Peyer's patch (tissue), 4 donors: ENCODE data around the gene ADGRF1.

Source experiments
- CTCF ChIP-seq, 6 experiments: fragments of 450-650 bp in 4 of 6; fragments of 200-600 bp in 2 of 6; sonication (generic) in 1 of 6; IDR thresholded peaks; one replicate each; pipeline ENCODE4 v1.5.1; 2017 to 2019; ENCODE audit warnings: antibody characterized with exemption in 6 of 6, mild to moderate bottlenecking in 3 of 6, moderate library complexity in 1 of 6
- POLR2A ChIP-seq, 2 donors: fragments of 450-650 bp; IDR thresholded peaks; one replicate each; pipeline ENCODE4 v1.5.1; 2017; ENCODE audit warnings: antibody characterized with exemption in 2 of 2, mild to moderate bottlenecking in 2 of 2, moderate library complexity in 2 of 2

- TF ChIP-seq CTCF (IDR thresholded peaks at IDR 0.05) (no peak), POLR2A (IDR thresholded peaks at IDR 0.05) (no peak)
These were observed 36.9 kb upstream of the ADGRF1 start for GRCh38 chr6:47078991-47079390.
